GM12892 (cell line): Measurements from ENCODE around the gene PTPN23.
"Not testable (repeated sequence)": the region's sequence is repeated elsewhere in the genome, so short reads cannot be mapped to it uniquely, and the experiment has no call there.

ENCODE experiments used
- DNase-seq: peaks from one replicate; pipeline ENCODE4 v3.0.0; 2011; ENCODE audit not compliant: insufficient read length
- FAIRE-seq: peaks from 2 replicates; lab custom pipeline; 2011; peaks lifted over from hg19 to GRCh38; lab: Jason Lieb, UNC
- POLR2A ChIP-seq: IDR thresholded peaks from 2 replicates; pipeline ENCODE4 v1.6.1; 2011; ENCODE audit warnings: low read depth, low read length, control low read depth
- POLR2AphosphoS5 ChIP-seq: IDR thresholded peaks from 2 replicates; pipeline ENCODE4 v1.6.1; 2011; ENCODE audit warnings: low read depth, low read length, control low read depth
- TAF1 ChIP-seq: IDR thresholded peaks from 2 replicates; pipeline ENCODE4 v1.6.1; 2011; ENCODE audit warnings: low read depth, mild to moderate bottlenecking, control low read depth, low read length, borderline replicate concordance

Gene PTPN23

GRCh38 chr3:47436180-47436579 is 55.4 kb downstream of the PTPN23 start:
- DNase-seq (no peak), FAIRE-seq (peak; percentile 61)
- TF ChIP-seq POLR2A (no peak), TAF1 (no peak), POLR2AphosphoS5 (no peak)

GRCh38 chr3:47440131-47440530 is 59.3 kb downstream of the PTPN23 start:
- FAIRE-seq (no peak), DNase-seq (no peak)

GRCh38 chr3:47441796-47442551 is 61.2 kb downstream of the PTPN23 start:
- no peak for TF ChIP-seq TAF1
- no peak for TF ChIP-seq POLR2A
- no peak for TF ChIP-seq POLR2AphosphoS5
- no peak for FAIRE-seq

More at GRCh38 chr3:47440131-47440530, 59.3 kb downstream of the PTPN23 start:
- TF ChIP-seq POLR2A: no peak
- no peak for TF ChIP-seq TAF1
- TF ChIP-seq POLR2AphosphoS5: no peak

GRCh38 chr3:47443611-47443995 is 62.8 kb downstream of the PTPN23 start:
- TF ChIP-seq POLR2A: no peak
- TF ChIP-seq TAF1: no peak
- no peak for TF ChIP-seq POLR2AphosphoS5
- DNase-seq (no peak), FAIRE-seq (no peak)

More at GRCh38 chr3:47441796-47442551, 61.2 kb downstream of the PTPN23 start:
- DNase-seq: no peak

GRCh38 chr3:47444103-47444502 is 63.3 kb downstream of the PTPN23 start:
- TF ChIP-seq TAF1: no peak
- DNase-seq (no peak), FAIRE-seq (no peak)

GRCh38 chr3:47452453-47453215 is 71.8 kb downstream of the PTPN23 start:
- DNase-seq (no peak), FAIRE-seq (no peak)
- TF ChIP-seq POLR2A (no peak), TAF1 (no peak), POLR2AphosphoS5 (no peak)

- DNase-seq (no peak), FAIRE-seq (no peak)
- TF ChIP-seq POLR2AphosphoS5 (no peak), POLR2A (no peak), TAF1 (no peak)
These were observed 75.1 kb downstream of the PTPN23 start for GRCh38 chr3:47455806-47456452.

- no peak for DNase-seq
- no peak for FAIRE-seq
- TF ChIP-seq TAF1: no peak
- TF ChIP-seq POLR2AphosphoS5: no peak
- no peak for TF ChIP-seq POLR2A
These were observed 76.2 kb downstream of the PTPN23 start for GRCh38 chr3:47456984-47457383.

- DNase-seq, FAIRE-seq: not testable (repeated sequence)
These were observed 78.8 kb downstream of the PTPN23 start for GRCh38 chr3:47459534-47460085.
